Thoracic aorta (tissue), 2 donors: ENCODE data around the gene SEMA6B. TPM values are rescaled to one million over a fixed set of nuclear protein-coding genes. Genes with fewer than 3 reads are reported as not detected.
"Not testable (repeated sequence)": the region's sequence is repeated elsewhere in the genome, so short reads cannot be mapped to it uniquely, and the experiment has no call there.

ENCODE experiments used
- ATAC-seq: fragments of 150-250 bp; one replicate; pipeline ENCODE4 v1.8.0; 2017; ENCODE audit warnings: low read depth; ENCODE audit not compliant: insufficient number of reproducible peaks, low FRiP score
- DNase-seq: peaks from one replicate; pipeline ENCODE4 v3.0.0-alpha.2; 2020; ENCODE audit warnings: low spot score
- H3K27ac ChIP-seq, 2 donors: fragments of 200-600 bp; sonication (generic); 1 replicate in 1 of 2; 2 replicates in 1 of 2; pipeline ENCODE4 v1.5.1; 2016; ENCODE audit warnings: mild to moderate bottlenecking in 2 of 2, moderate library complexity in 2 of 2
- H3K27me3 ChIP-seq: fragments of 200-600 bp; sonication (generic); replicated peaks from 2 replicates; pipeline ENCODE4 v1.6.0; 2016; ENCODE audit warnings: mild to moderate bottlenecking; ENCODE audit not compliant: insufficient read depth
- H3K36me3 ChIP-seq: fragments of 200-600 bp; sonication (generic); one replicate; pipeline ENCODE4 v1.5.1; 2016
- H3K4me1 ChIP-seq, 2 donors: fragments of 200-600 bp; sonication (generic); 1 replicate in 1 of 2; 2 replicates in 1 of 2; pipeline versions ENCODE4 v1.5.1 to v1.6.0; 2016; ENCODE audit warnings: low read depth in 2 of 2, mild to moderate bottlenecking in 1 of 2; ENCODE audit not compliant: control insufficient read depth in 1 of 2
- H3K4me3 ChIP-seq: fragments of 200-600 bp; sonication (generic); 2 replicates; pipeline ENCODE4 v1.5.1; 2016; ENCODE audit warnings: mild to moderate bottlenecking
- H3K9me3 ChIP-seq: fragments of 200-600 bp; sonication (generic); 2 replicates; pipeline ENCODE4 v1.5.1; 2016
- total RNA-seq, 2 donors: library from RNA; depleted of rRNA; stranded (reverse); fragments of >200 nt; gene quantifications; one replicate each; pipeline versions ENCODE4 v1.1.0 to v1.2.3, GENCODE V29; 2016
- TF ChIP-seq, protein P1 (sequence below): fragments of 200-600 bp; sonication (generic); IDR thresholded peaks from one replicate; pipeline ENCODE4 v1.5.1; 2019; ENCODE audit warnings: antibody characterized with exemption

Gene SEMA6B
- total RNA-seq, 2 donors from 2014 or later, result 3.4 to 17.4 TPM

DNA sequence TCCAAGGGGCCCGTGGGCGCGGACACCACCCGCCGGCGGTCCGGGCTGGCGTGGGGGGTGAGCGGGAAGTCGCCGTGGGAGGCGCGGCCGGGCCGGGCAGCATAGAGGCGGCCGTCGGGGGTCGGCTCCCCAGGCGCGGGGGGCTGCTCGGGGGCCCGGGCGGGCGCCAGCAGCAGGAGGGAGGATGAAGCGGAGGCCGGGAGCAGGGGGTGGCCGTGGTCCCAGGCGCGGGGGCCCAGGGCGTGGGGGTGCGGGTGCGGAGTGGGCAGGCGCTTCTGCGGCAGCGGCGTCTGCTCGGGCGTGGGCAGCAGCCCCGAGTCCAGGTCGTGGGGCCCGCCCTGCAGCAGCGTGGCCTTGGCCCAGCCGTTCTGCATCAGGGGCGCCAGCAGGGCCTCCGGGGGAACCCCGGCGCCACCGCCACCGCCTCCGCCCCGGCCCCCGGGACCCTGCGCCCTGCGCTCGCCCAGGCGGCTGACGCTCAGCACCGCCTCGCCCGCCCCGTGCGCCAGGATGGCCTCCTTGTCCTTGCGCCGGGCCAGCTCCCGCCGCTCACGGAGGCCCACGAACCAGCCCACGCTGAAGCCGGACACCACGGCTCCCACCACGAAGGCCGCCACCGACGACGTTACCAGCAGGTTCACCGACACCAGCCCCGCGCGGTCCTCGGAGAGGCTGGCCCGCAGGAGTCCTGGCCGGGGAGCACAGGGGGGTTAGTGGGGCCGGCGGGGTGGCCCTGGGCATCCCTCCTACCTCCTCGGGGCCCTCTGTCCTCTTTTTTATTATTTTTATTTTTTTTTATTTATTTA lies 15.4 kb downstream of the SEMA6B start:
- no peaks in the 10 kb centered on the region for H3K36me3 ChIP-seq
- TF ChIP-seq, protein P1, sequence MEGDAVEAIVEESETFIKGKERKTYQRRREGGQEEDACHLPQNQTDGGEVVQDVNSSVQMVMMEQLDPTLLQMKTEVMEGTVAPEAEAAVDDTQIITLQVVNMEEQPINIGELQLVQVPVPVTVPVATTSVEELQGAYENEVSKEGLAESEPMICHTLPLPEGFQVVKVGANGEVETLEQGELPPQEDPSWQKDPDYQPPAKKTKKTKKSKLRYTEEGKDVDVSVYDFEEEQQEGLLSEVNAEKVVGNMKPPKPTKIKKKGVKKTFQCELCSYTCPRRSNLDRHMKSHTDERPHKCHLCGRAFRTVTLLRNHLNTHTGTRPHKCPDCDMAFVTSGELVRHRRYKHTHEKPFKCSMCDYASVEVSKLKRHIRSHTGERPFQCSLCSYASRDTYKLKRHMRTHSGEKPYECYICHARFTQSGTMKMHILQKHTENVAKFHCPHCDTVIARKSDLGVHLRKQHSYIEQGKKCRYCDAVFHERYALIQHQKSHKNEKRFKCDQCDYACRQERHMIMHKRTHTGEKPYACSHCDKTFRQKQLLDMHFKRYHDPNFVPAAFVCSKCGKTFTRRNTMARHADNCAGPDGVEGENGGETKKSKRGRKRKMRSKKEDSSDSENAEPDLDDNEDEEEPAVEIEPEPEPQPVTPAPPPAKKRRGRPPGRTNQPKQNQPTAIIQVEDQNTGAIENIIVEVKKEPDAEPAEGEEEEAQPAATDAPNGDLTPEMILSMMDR, result no peak
- no peaks in the 10 kb centered on the region for H3K27me3 ChIP-seq
- no peak overlapping the region for H3K27ac ChIP-seq
- no peak for ATAC-seq
- DNase-seq, result no peak
- no peak overlapping the region for H3K4me3 ChIP-seq
- H3K4me1 ChIP-seq, result no peaks in the 10 kb centered on the region
- peaks cover 5% of the 10 kb centered on the region for H3K9me3 ChIP-seq

DNA sequence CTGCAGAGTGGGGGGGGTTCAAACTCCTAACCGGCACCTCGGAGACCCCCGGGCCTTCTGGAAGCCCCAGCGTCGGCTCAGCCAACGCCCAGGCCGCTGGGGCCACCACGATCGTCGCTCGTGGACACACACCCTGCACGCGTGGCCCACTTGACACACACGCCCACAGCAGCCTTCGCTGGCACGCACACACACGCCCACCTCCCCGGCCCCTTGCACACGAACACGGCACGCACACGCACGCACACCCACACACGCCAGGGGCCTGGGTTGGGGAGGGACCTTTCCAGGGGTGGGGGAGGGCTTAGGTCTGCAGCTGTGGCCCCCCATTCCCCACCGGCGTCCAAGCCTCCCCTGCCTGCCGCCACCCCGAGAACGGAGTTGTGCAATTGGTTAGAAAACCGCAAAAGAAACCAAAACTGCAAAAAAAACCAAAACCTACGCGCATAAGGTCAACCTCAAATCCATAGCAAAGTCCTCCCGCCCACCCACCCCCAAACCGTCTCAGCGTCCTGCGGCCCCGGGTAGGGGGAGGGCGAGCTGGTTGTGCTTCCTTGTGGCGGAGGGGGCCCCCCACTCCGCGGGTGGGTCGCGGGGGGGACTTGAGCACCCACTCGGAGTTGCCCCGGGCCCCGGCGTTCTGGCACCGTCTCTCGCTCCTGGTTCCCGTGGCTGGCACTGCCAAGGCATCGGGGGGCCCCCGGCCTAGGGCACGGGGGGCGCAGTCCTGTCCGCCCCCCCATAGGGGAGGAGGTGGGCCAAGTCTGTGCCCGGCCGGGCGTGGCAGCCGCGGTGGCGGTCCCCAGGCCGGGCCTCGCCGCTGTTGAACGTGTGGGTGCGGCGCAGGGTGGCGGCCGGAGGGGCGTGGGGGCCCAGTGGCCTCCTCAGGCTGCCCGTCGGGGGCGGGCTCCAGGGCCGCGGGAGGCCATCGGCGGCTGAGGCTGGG lies 16.3 kb downstream of the SEMA6B start:
- Histone ChIP-seq H3K36me3 (no peaks in the 10 kb centered on the region), H3K27ac (no peak overlapping the region), H3K4me3 (no peak overlapping the region), H3K9me3 (peaks cover 5% of the 10 kb centered on the region), H3K27me3 (no peaks in the 10 kb centered on the region), H3K4me1 (no peaks in the 10 kb centered on the region)
- no peak for ATAC-seq
- no peak for DNase-seq
- TF ChIP-seq, protein P1, result no peak

DNA sequence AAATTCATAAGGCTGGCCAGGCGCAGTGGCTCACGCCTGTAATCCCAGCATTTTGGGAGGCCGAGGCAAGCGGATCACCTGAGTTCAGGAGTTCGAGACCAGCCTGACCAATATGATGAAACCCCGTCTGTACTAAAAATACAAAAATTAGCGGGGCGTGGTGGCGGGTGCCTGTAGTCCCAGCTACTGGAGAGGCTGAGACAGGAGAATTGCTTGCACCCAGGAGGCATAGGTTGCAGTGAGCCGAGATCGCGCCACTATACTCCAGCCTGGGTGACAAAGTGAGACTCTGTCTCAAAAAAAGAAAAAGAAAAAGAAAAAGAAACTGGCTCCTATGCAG lies 17.7 kb downstream of the SEMA6B start:
- H3K27ac ChIP-seq, H3K4me3 ChIP-seq, ATAC-seq, H3K27me3 ChIP-seq, DNase-seq, H3K9me3 ChIP-seq, H3K36me3 ChIP-seq, H3K4me1 ChIP-seq: not testable (repeated sequence)

DNA sequence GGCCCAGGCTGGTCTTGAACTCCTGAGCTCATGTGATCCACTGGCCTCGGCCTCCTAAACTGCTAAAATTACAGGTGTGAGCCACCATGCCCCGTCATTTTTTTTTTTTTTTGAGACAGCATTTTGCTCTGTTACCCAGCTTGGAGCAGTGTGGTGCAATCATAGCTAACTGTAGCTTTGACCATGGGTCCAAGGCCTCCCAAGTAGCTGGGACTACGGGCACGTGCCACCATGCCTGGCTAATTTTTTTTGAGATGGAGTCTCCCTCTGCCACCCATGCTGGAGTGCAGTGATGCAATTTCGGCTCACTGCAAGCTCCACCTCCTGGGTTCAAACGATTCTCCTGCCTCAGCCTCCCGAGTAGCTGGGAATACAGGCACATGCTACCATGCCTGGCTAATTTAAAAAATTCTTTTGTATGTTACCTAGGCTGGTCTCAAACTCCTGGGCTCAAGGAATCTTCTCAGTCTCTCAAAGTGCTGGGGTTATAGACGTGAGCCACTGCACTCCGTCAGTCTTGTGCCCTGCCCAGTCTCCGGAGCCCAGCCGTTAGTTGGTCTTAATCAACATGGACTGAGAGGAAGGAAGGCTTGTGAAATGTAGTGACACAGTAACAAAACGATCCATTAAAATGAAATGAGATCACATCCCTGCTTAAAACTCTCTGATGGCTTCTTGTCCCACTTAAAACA lies 18.2 kb downstream of the SEMA6B start:
- no peak for DNase-seq
- Histone ChIP-seq H3K36me3 (no peaks in the 10 kb centered on the region), H3K27me3 (no peaks in the 10 kb centered on the region), H3K27ac (no peak overlapping the region), H3K4me1 (no peaks in the 10 kb centered on the region), H3K4me3 (no peak overlapping the region), H3K9me3 (peaks cover 5% of the 10 kb centered on the region)
- TF ChIP-seq, protein P1, result no peak
- ATAC-seq, result no peak

DNA sequence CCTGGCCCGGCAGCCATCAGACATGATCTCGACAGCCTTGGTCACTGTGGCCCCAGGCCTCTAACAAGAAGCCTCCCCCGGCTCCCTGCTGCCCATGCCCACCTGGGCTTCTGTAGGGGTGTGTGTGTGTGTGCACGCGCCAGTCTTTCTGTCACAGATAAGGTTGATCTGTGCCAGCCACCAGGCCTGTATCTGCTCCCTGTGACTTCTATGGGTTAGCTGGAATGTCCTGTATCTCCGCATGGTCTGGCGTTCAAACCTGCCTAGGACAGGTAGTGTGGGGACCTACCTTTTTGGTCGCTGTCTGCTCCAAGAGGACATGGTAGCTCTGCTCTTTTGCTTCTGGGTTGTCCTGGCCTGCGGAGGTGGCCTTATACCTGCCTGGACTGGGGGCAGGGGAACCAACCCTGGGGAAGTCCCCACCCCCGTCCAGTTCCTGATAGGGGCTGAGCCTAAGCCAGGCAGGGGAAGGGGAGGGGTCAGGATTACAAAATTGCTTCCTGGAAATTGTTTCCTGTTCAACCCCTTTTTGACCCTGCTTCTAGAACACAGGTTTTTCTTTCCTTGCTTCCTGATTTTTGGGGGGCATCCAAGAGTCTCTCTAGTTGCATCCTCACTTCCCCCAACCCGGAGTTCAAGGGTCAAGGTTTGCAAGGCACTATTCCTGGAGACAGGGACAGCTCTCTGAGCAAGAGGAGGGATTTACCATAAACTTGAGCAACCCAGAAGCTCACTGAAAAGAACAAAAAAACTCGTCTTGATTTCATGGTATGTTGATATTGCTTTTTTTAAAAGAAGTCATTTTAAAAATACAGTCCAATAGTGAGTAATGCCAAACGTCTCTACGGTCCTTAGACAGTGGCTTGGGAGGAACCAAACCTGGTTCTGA lies 19.5 kb downstream of the SEMA6B start, which contains the start of gene LRG1:
LRG1 (minus strand) TSS at position 344 of the 889 bp plus-strand sequence; CDS start at position 321, 23 bp downstream.
- Histone ChIP-seq H3K27ac (peak within 1 kb of the TSS in 1 of 2 donors; percentile 2), H3K27me3 (no peaks in the 10 kb centered on the region), H3K9me3 (peaks cover 5% of the 10 kb centered on the region), H3K4me3 (no peak within 1 kb of the TSS), H3K36me3 (no peaks in the 10 kb centered on the region), H3K4me1 (peaks cover 0 to 8% of the 10 kb centered on the region in 2 donors)
- TF ChIP-seq, protein P1, result no peak
- ATAC-seq (no peak), DNase-seq (no peak)
